GM11168 (cell line): ENCODE results near the gene POLR3G.

Source experiments
- in situ Hi-C: fragments of 300-500 bp; cut with MboI; formaldehyde crosslinking; loops from one replicate; pipeline ENCODE4 v1.12.0; 2022; ENCODE audit warnings: low sequenced_read_pairs; ENCODE audit not compliant: unreplicated experiment

POLR3G gene

GRCh38 chr5:90549223-90549622 lies 74.6 kb downstream of the POLR3G start:
- in situ Hi-C loops, result no loop called here

GRCh38 chr5:90549729-90550275 lies 75.1 kb downstream of the POLR3G start:
- in situ Hi-C loops, result no loop called here

GRCh38 chr5:90550963-90551362 lies 76.3 kb downstream of the POLR3G start:
- in situ Hi-C loops, result no loop called here

- in situ Hi-C loops, result no loop called here
Observed at GRCh38 chr5:90551376-90551775, 76.7 kb downstream of the POLR3G start.

- in situ Hi-C loops, result no loop called here
Observed at GRCh38 chr5:90553711-90554110, 79.0 kb downstream of the POLR3G start.

GRCh38 chr5:90554358-90555006 lies 79.8 kb downstream of the POLR3G start:
- in situ Hi-C loops, result no loop called here

GRCh38 chr5:90555666-90556065 lies 81.0 kb downstream of the POLR3G start:
- in situ Hi-C loops, result no loop called here

GRCh38 chr5:90557391-90557790 lies 82.7 kb downstream of the POLR3G start:
- in situ Hi-C loops, result no loop called here

- in situ Hi-C loops, result no loop called here
Observed at GRCh38 chr5:90557871-90558270, 83.2 kb downstream of the POLR3G start.

- in situ Hi-C loops, result no loop called here
Observed at GRCh38 chr5:90558344-90559192, 83.9 kb downstream of the POLR3G start, which contains the start of gene ADGRV1. TSS of gene ADGRV1 (plus strand) at chr5:90558797. CDS start at chr5:90558896, 99 bp downstream.

GRCh38 chr5:90560771-90561170 lies 86.1 kb downstream of the POLR3G start:
- in situ Hi-C loops, result no loop called here

GRCh38 chr5:90561766-90562165 lies 87.1 kb downstream of the POLR3G start:
- in situ Hi-C loops, result no loop called here

- in situ Hi-C loops, result no loop called here
Observed at GRCh38 chr5:90562341-90562740, 87.7 kb downstream of the POLR3G start.

- in situ Hi-C loops, result no loop called here
Observed at GRCh38 chr5:90563108-90563507, 88.4 kb downstream of the POLR3G start.
